ENCODE measurements around the gene PLSCR1.

Gene PLSCR1

DNA sequence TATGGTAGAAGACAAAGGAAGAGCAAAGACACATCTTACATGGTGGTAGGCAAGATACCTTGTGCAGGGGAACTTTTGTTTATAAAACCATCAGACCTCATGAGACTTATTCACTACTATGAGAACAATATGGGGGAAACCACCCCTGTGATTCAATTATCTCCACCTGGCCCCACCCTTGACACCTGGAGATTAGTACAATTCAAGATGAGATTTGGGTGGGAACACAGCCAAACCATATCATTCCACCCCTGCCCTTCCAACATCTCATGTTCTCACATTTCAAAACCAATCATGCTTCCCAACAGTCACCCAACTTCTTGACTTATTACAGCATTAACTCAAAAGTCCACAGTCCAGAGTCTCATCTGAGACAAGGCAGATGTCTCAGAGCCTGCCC is 21.7 kb upstream of the PLSCR1 start:
- Histone ChIP-seq H3K9ac (ENCODE audit: low read length) (no peak overlapping the region), H3K4me1 (ENCODE audit: insufficient read depth, low read length) (no peaks in the 10 kb centered on the region), H3K9me3 (ENCODE audit: low read length) (no peaks in the 10 kb centered on the region), H3K36me3 (ENCODE audit: insufficient read depth, low read length) (no peaks in the 10 kb centered on the region), H3K4me3 (ENCODE audit: low read depth in 1 of 2, low read length in 2 of 2) (no peak overlapping the region), H3K27me3 (ENCODE audit: control insufficient read depth in 1 of 2, insufficient read depth in 2 of 2, low read length in 2 of 2) (no peaks in the 10 kb centered on the region), H3K27ac (ENCODE audit: low read depth, low read length) (no peak overlapping the region)

- H3K9me3 ChIP-seq (ENCODE audit: low read length), result no peaks in the 10 kb centered on the region
- no peak overlapping the region for H3K4me3 ChIP-seq (ENCODE audit: low read depth in 1 of 2, low read length in 2 of 2)
- no peaks in the 10 kb centered on the region for H3K36me3 ChIP-seq (ENCODE audit: insufficient read depth, low read length)
- H3K27ac ChIP-seq (ENCODE audit: low read depth, low read length), result no peak overlapping the region
- no peaks in the 10 kb centered on the region for H3K27me3 ChIP-seq (ENCODE audit: control insufficient read depth in 1 of 2, insufficient read depth in 2 of 2, low read length in 2 of 2)
- no peaks in the 10 kb centered on the region for H3K4me1 ChIP-seq (ENCODE audit: insufficient read depth, low read length)
- H3K9ac ChIP-seq (ENCODE audit: low read length), result no peak overlapping the region
Observed at GRCh38 chr3:146561879-146562278, 17.5 kb upstream of the PLSCR1 start.

GRCh38 chr3:146561463-146561862 is 17.1 kb upstream of the PLSCR1 start:
- Histone ChIP-seq H3K4me3 (ENCODE audit: low read depth in 1 of 2, low read length in 2 of 2) (no peak overlapping the region), H3K4me1 (ENCODE audit: insufficient read depth, low read length) (no peaks in the 10 kb centered on the region)

DNA sequence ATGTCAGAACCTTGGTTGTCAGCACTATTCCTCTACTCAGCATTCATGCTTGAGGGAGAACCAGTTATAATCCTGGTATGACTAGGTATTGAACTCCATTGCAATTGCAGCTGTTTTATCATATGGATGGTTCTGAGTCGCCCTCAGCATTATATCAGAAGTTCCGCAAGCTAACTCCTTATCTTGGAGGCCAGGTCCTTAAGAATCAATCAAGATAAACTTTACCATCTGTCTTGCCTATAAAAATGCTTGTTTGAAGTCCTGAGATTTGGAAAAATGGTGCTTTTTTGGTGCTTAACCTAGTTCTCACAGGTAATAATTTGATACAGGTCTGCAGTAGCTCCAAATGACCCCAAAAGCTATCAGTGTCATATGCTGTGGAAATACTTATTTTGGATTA is 16.3 kb upstream of the PLSCR1 start:
- H3K4me3 ChIP-seq (ENCODE audit: low read depth in 1 of 2, low read length in 2 of 2), result no peak overlapping the region
- no peaks in the 10 kb centered on the region for H3K36me3 ChIP-seq (ENCODE audit: insufficient read depth, low read length)
- H3K9me3 ChIP-seq (ENCODE audit: low read length), result no peaks in the 10 kb centered on the region
- no peak overlapping the region for H3K9ac ChIP-seq (ENCODE audit: low read length)
- no peaks in the 10 kb centered on the region for H3K4me1 ChIP-seq (ENCODE audit: insufficient read depth, low read length)
- no peak overlapping the region for H3K27ac ChIP-seq (ENCODE audit: low read depth, low read length)
- H3K27me3 ChIP-seq (ENCODE audit: control insufficient read depth in 1 of 2, insufficient read depth in 2 of 2, low read length in 2 of 2), result no peaks in the 10 kb centered on the region

More at GRCh38 chr3:146561463-146561862, 17.1 kb upstream of the PLSCR1 start:
- Histone ChIP-seq H3K27ac (ENCODE audit: low read depth, low read length) (no peak overlapping the region), H3K36me3 (ENCODE audit: insufficient read depth, low read length) (no peaks in the 10 kb centered on the region), H3K9me3 (ENCODE audit: low read length) (no peaks in the 10 kb centered on the region), H3K27me3 (ENCODE audit: control insufficient read depth in 1 of 2, insufficient read depth in 2 of 2, low read length in 2 of 2) (no peaks in the 10 kb centered on the region), H3K9ac (ENCODE audit: low read length) (no peak overlapping the region)

- H3K4me3 ChIP-seq (ENCODE audit: low read depth in 1 of 2, low read length in 2 of 2), result no peak overlapping the region
- H3K27me3 ChIP-seq (ENCODE audit: control insufficient read depth in 1 of 2, insufficient read depth in 2 of 2, low read length in 2 of 2), result no peaks in the 10 kb centered on the region
- H3K9ac ChIP-seq (ENCODE audit: low read length), result no peak overlapping the region
- no peak overlapping the region for H3K27ac ChIP-seq (ENCODE audit: low read depth, low read length)
- no peaks in the 10 kb centered on the region for H3K36me3 ChIP-seq (ENCODE audit: insufficient read depth, low read length)
- no peaks in the 10 kb centered on the region for H3K9me3 ChIP-seq (ENCODE audit: low read length)
- no peaks in the 10 kb centered on the region for H3K4me1 ChIP-seq (ENCODE audit: insufficient read depth, low read length)
Observed at GRCh38 chr3:146559388-146559787, 15.0 kb upstream of the PLSCR1 start.

- no peak overlapping the region for H3K4me3 ChIP-seq (ENCODE audit: low read depth in 1 of 2, low read length in 2 of 2)
- H3K9me3 ChIP-seq (ENCODE audit: low read length), result no peaks in the 10 kb centered on the region
- H3K9ac ChIP-seq (ENCODE audit: low read length), result no peak overlapping the region
- no peaks in the 10 kb centered on the region for H3K36me3 ChIP-seq (ENCODE audit: insufficient read depth, low read length)
- no peak overlapping the region for H3K27ac ChIP-seq (ENCODE audit: low read depth, low read length)
- no peaks in the 10 kb centered on the region for H3K4me1 ChIP-seq (ENCODE audit: insufficient read depth, low read length)
- H3K27me3 ChIP-seq (ENCODE audit: control insufficient read depth in 1 of 2, insufficient read depth in 2 of 2, low read length in 2 of 2), result no peaks in the 10 kb centered on the region
Observed at GRCh38 chr3:146558781-146559180, 14.4 kb upstream of the PLSCR1 start.

- H3K36me3 ChIP-seq (ENCODE audit: insufficient read depth, low read length), result no peaks in the 10 kb centered on the region
- H3K9ac ChIP-seq (ENCODE audit: low read length), result no peak overlapping the region
- no peaks in the 10 kb centered on the region for H3K27me3 ChIP-seq (ENCODE audit: control insufficient read depth in 1 of 2, insufficient read depth in 2 of 2, low read length in 2 of 2)
- H3K4me3 ChIP-seq (ENCODE audit: low read depth in 1 of 2, low read length in 2 of 2), result no peak overlapping the region
- no peaks in the 10 kb centered on the region for H3K9me3 ChIP-seq (ENCODE audit: low read length)
- H3K4me1 ChIP-seq (ENCODE audit: insufficient read depth, low read length), result no peaks in the 10 kb centered on the region
- no peak overlapping the region for H3K27ac ChIP-seq (ENCODE audit: low read depth, low read length)
Observed at GRCh38 chr3:146557745-146558144, 13.3 kb upstream of the PLSCR1 start.

GRCh38 chr3:146555311-146555710 is 10.9 kb upstream of the PLSCR1 start:
- no peak overlapping the region for H3K9ac ChIP-seq (ENCODE audit: low read length)
- peaks cover 7% of the 10 kb centered on the region for H3K4me1 ChIP-seq (ENCODE audit: insufficient read depth, low read length)
- no peaks in the 10 kb centered on the region for H3K27me3 ChIP-seq (ENCODE audit: control insufficient read depth in 1 of 2, insufficient read depth in 2 of 2, low read length in 2 of 2)
- H3K27ac ChIP-seq (ENCODE audit: low read depth, low read length), result no peak overlapping the region
- H3K36me3 ChIP-seq (ENCODE audit: insufficient read depth, low read length), result no peaks in the 10 kb centered on the region
- no peak overlapping the region for H3K4me3 ChIP-seq (ENCODE audit: low read depth in 1 of 2, low read length in 2 of 2)
- H3K9me3 ChIP-seq (ENCODE audit: low read length), result no peaks in the 10 kb centered on the region

DNA sequence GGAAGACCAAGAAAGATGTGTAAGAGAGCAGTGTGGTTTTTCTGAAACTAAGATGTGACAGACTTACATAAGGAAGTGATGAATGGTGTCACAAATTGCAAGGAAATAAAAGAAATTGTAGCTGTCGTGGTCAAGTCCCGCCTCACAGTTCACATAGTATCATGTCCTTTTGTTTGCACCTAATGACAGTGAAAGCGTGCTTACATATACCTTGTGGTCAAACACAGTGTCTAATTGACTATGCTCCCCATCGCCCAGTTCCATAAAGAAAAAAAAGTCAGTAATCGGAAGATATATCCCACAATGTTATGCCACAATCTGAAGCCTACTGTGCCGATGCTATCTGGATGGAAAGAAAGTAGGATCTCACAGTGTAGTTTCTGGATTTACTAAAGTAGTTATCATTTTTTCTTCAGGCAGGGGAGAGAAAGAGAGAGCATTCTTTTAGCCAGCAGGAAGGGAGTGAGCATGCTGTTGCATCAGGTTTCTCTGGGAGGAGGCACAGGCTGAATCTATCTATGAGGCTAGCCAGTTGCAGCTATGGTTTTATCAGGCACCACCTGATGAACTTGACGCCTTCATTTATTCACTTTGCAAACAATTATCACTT is 9.8 kb upstream of the PLSCR1 start:
- Histone ChIP-seq H3K27ac (ENCODE audit: low read depth, low read length) (no peak overlapping the region), H3K9me3 (ENCODE audit: low read length) (no peaks in the 10 kb centered on the region), H3K27me3 (ENCODE audit: control insufficient read depth in 1 of 2, insufficient read depth in 2 of 2, low read length in 2 of 2) (no peaks in the 10 kb centered on the region), H3K4me1 (ENCODE audit: insufficient read depth, low read length) (peaks cover 7% of the 10 kb centered on the region), H3K4me3 (ENCODE audit: low read depth in 1 of 2, low read length in 2 of 2) (no peak overlapping the region), H3K36me3 (ENCODE audit: insufficient read depth, low read length) (no peaks in the 10 kb centered on the region), H3K9ac (ENCODE audit: low read length) (no peak overlapping the region)

DNA sequence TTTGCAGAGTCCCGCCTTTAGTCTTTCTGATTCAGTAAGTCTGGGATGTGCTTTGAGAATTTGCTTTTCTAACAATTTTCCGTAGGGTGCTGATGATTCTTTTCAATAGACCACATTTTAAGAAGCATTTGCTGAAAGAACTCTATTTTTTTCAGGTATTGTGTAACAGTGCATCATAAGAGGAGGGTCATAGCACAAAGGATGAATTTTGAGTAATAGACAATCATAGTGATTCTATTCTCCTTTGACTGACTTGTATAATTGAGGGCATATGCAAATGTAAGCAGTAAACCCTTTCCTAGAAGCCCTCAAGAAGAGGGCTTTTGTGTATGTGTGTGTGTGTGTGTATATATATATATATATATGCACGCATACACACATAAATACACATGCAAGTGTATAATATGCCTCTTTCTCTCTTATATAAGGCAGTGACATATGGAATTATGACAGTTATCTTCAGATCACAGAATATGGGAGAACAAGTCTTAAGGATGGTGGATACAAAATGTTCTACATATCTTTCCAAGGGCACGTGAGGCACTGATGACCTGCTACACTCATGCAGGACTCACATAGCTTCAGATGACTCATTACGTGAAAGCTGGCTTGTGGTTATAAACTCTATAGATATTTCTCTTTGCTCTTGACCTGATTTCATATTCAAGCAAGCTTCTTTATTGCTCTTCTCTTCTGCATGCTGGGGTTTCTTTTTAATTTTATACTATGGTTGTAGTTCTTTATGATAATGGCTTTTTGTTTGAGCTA is 6.5 kb upstream of the PLSCR1 start:
- Histone ChIP-seq H3K36me3 (ENCODE audit: insufficient read depth, low read length) (no peaks in the 10 kb centered on the region), H3K4me1 (ENCODE audit: insufficient read depth, low read length) (peaks cover 7% of the 10 kb centered on the region), H3K27ac (ENCODE audit: low read depth, low read length) (no peak overlapping the region), H3K9ac (ENCODE audit: low read length) (no peak overlapping the region), H3K9me3 (ENCODE audit: low read length) (no peaks in the 10 kb centered on the region), H3K27me3 (ENCODE audit: control insufficient read depth in 1 of 2, insufficient read depth in 2 of 2, low read length in 2 of 2) (no peaks in the 10 kb centered on the region), H3K4me3 (ENCODE audit: low read depth in 1 of 2, low read length in 2 of 2) (peak overlapping the region; percentile 4 to 45)

DNA sequence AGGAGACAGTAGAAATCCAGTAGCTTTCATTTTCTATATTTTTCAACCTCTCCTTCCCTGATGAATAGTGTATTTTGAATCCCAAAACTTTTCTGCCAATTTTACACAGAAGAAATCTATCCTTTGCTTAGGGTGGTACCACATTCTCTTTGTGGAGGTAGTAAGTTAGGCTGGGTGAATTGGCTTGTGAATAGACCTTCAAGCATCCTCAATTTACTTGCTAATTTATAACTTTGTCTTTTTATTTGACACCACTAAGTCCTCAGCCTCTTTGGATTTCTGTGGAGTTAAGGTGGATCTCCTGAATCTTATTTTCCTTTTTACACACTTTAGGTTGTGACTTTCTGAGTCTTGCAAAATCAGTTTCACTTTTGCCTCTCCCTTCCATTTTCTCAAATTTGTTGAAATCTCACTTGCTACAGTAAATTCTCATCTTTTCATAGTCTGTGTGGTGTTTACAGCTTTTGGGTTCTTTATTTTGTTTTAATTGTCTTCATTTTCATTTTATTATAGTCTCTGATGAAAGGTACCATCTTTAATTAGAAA is 5.7 kb upstream of the PLSCR1 start:
- H3K27ac ChIP-seq (ENCODE audit: low read depth, low read length), result peak overlapping the region; percentile 7
- no peaks in the 10 kb centered on the region for H3K9me3 ChIP-seq (ENCODE audit: low read length)
- peak overlapping the region; percentile 4 to 45 for H3K4me3 ChIP-seq (ENCODE audit: low read depth in 1 of 2, low read length in 2 of 2)
- peaks cover 7% of the 10 kb centered on the region for H3K4me1 ChIP-seq (ENCODE audit: insufficient read depth, low read length)
- H3K27me3 ChIP-seq (ENCODE audit: control insufficient read depth in 1 of 2, insufficient read depth in 2 of 2, low read length in 2 of 2), result no peaks in the 10 kb centered on the region
- H3K9ac ChIP-seq (ENCODE audit: low read length), result no peak overlapping the region
- no peaks in the 10 kb centered on the region for H3K36me3 ChIP-seq (ENCODE audit: insufficient read depth, low read length)

All from muscle layer of colon (tissue), 2 donors.